ENCODE measurements around the gene MEI1. TPM values are rescaled to one million over a fixed set of nuclear protein-coding genes. Genes with fewer than 3 reads are reported as not detected.

MEI1 gene
- polyA plus RNA-seq, 1 donor from 2014 or later: not detected

GRCh38 chr22:41660416-41660815, 38.9 kb upstream of the MEI1 start:
- Histone ChIP-seq H3K27ac (ENCODE audit: low read length) (no peak overlapping the region), H3K4me3 (ENCODE audit: low read length) (no peak overlapping the region), H3F3A (ENCODE audit: insufficient read depth, low read length, poor library complexity, severe bottlenecking) (no peaks in the 10 kb centered on the region), H3K9me3 (ENCODE audit: low read length) (no peaks in the 10 kb centered on the region), H3K27me3 (ENCODE audit: insufficient read depth, low read depth, low read length) (no peaks in the 10 kb centered on the region), H3K79me2 (replicated peaks; ENCODE audit: insufficient read depth, low read length) (no peaks in the 10 kb centered on the region), H3K9ac (ENCODE audit: low read length) (no peak overlapping the region), H4K20me1 (ENCODE audit: insufficient read depth) (no peaks in the 10 kb centered on the region), H3K4me2 (ENCODE audit: low read length) (no peak overlapping the region), H2AFZ (ENCODE audit: low read depth, low read length) (no peak overlapping the region), H3K9me2 (ENCODE audit: insufficient read depth, low read length) (no peaks in the 10 kb centered on the region), H3K36me3 (ENCODE audit: insufficient read depth, low read length) (peaks cover 7% of the 10 kb centered on the region)
- no peak for TF ChIP-seq MXI1 (conservative IDR thresholded peaks at IDR 0.05; ENCODE audit: poor library complexity, severe bottlenecking)
- no peak for TF ChIP-seq EP300 (conservative IDR thresholded peaks at IDR 0.05; ENCODE audit: poor library complexity, severe bottlenecking)
- no peak for TF ChIP-seq RAD21 (conservative IDR thresholded peaks at IDR 0.05)
- TF ChIP-seq TAF1 (IDR thresholded peaks at IDR 0.05; ENCODE audit: low read depth): no peak
- TF ChIP-seq CTCF (IDR thresholded peaks at IDR 0.05; ENCODE audit: poor library complexity, severe bottlenecking): no peak
- TF ChIP-seq EZH2 (IDR thresholded peaks at IDR 0.05; ENCODE audit: borderline replicate concordance, insufficient read depth, low read length, poor library complexity, severe bottlenecking): no peak
- no peak for TF ChIP-seq REST (IDR thresholded peaks at IDR 0.05; ENCODE audit: borderline replicate concordance)
- TF ChIP-seq SMC3 (conservative IDR thresholded peaks at IDR 0.05; ENCODE audit: poor library complexity): no peak
- no peak for TF ChIP-seq POLR2AphosphoS5 (IDR thresholded peaks at IDR 0.05)

GRCh38 chr22:41661088-41661487, 38.2 kb upstream of the MEI1 start:
- no peaks in the 10 kb centered on the region for H3K27me3 ChIP-seq (ENCODE audit: insufficient read depth, low read depth, low read length)
- H3K4me3 ChIP-seq (ENCODE audit: low read length): no peak overlapping the region
- no peaks in the 10 kb centered on the region for H4K20me1 ChIP-seq (ENCODE audit: insufficient read depth)
- peaks cover 7% of the 10 kb centered on the region for H3K36me3 ChIP-seq (ENCODE audit: insufficient read depth, low read length)
- H3F3A ChIP-seq (ENCODE audit: insufficient read depth, low read length, poor library complexity, severe bottlenecking): no peaks in the 10 kb centered on the region
- H3K9me3 ChIP-seq (ENCODE audit: low read length): no peaks in the 10 kb centered on the region
- H3K79me2 ChIP-seq (replicated peaks; ENCODE audit: insufficient read depth, low read length): no peaks in the 10 kb centered on the region
- H3K27ac ChIP-seq (ENCODE audit: low read length): no peak overlapping the region
- no peak overlapping the region for H3K9ac ChIP-seq (ENCODE audit: low read length)
- H3K4me2 ChIP-seq (ENCODE audit: low read length): no peak overlapping the region
- no peaks in the 10 kb centered on the region for H3K9me2 ChIP-seq (ENCODE audit: insufficient read depth, low read length)
- TF ChIP-seq CTCF (IDR thresholded peaks at IDR 0.05; ENCODE audit: poor library complexity, severe bottlenecking) (no peak), TAF1 (IDR thresholded peaks at IDR 0.05; ENCODE audit: low read depth) (no peak), SMC3 (conservative IDR thresholded peaks at IDR 0.05; ENCODE audit: poor library complexity) (no peak), RAD21 (conservative IDR thresholded peaks at IDR 0.05) (no peak)
- no peak overlapping the region for H2AFZ ChIP-seq (ENCODE audit: low read depth, low read length)
